Small intestine (tissue), 7 donors: ENCODE measurements around the gene LYPLAL1. TPM values are rescaled to one million over a fixed set of nuclear protein-coding genes. Genes with fewer than 3 reads are reported as not detected.

Source experiments
- DNase-seq, 2 donors: peaks; one replicate each; pipeline versions ENCODE4 v3.0.0 to v3.0.0-alpha.2; 2013
- FAIRE-seq: peaks from 2 replicates; lab custom pipeline; 2012; peaks lifted over from hg19 to GRCh38; lab: Jason Lieb, UNC
- H3K27ac ChIP-seq, 3 donors: one replicate each; pipeline ENCODE4 v1.5.1; 2013; ENCODE audit warnings: low read length in 2 of 3, mild to moderate bottlenecking in 2 of 3, control low read depth in 1 of 3, inconsistent platforms in 1 of 3, low read depth in 1 of 3, moderate library complexity in 1 of 3
- H3K27me3 ChIP-seq, 3 donors: one replicate each; pipeline ENCODE4 v1.6.1; 2013; ENCODE audit warnings: low read length in 3 of 3, inconsistent platforms in 1 of 3; ENCODE audit not compliant: control insufficient read depth in 3 of 3, insufficient read depth in 3 of 3
- H3K36me3 ChIP-seq, 3 donors: one replicate each; pipeline ENCODE4 v1.6.1; 2013; ENCODE audit warnings: low read length in 3 of 3, inconsistent platforms in 1 of 3, low read depth in 1 of 3, mild to moderate bottlenecking in 1 of 3, moderate library complexity in 1 of 3; ENCODE audit not compliant: control insufficient read depth in 3 of 3, insufficient read depth in 2 of 3
- H3K4me1 ChIP-seq, 3 donors: one replicate each; pipeline ENCODE4 v1.6.1; 2013; ENCODE audit warnings: low read length in 2 of 3, inconsistent platforms in 1 of 3, low read depth in 1 of 3, mild to moderate bottlenecking in 1 of 3, moderate library complexity in 1 of 3; ENCODE audit not compliant: control insufficient read depth in 3 of 3, insufficient read depth in 2 of 3
- H3K4me3 ChIP-seq, 3 donors: one replicate each; pipeline ENCODE4 v1.5.1; 2013; ENCODE audit warnings: low read length in 3 of 3, control low read depth in 1 of 3, inconsistent platforms in 1 of 3, low read depth in 1 of 3, mild to moderate bottlenecking in 1 of 3, moderate library complexity in 1 of 3
- H3K9me3 ChIP-seq, 2 donors: one replicate each; pipeline ENCODE4 v1.6.1; 2013; ENCODE audit warnings: low read depth in 1 of 2, low read length in 1 of 2; ENCODE audit not compliant: control insufficient read depth in 2 of 2, insufficient read depth in 1 of 2
- WGBS, 3 donors: extraction: QIAGEN DNeasy Blood & Tissue Kit; methylation state at CpG; one replicate each; pipeline ENCODE4 v1.1.7; 2013; 5-methylcytosine and 5-hydroxymethylcytosine counted together
- polyA plus RNA-seq, 4 donors: library from polyadenylated mRNA; stranded (reverse) in 3 of 4; unstranded in 1 of 4; fragments of 200-250 nt in 3 of 4; fragments of 120-200 nt in 1 of 4; gene quantifications; one replicate each; pipeline versions ENCODE4 v1.2.1 to v1.2.3, GENCODE V29; 2013
- donor health status: healthy with polysubstance abuse.
- donor health status: control.
- donor health status: control.
- donor health status: Bipolar disorder and iron deficiency.
- donor health status: healthy.

LYPLAL1 gene
- polyA plus RNA-seq, 4 donors, result 16.2 to 36.9 (median 28.3) TPM

- no peak overlapping the region for H3K4me3 ChIP-seq
- no peaks in the 10 kb centered on the region for H3K9me3 ChIP-seq
- WGBS, 3 donors, result 33 to 42% (median 36%) methylated on average over 2 of the region's 2 CpGs
These were observed 33.3 kb upstream of the LYPLAL1 start for GRCh38 chr1:219140303-219140877.

GRCh38 chr1:219143735-219144134 lies 29.9 kb upstream of the LYPLAL1 start:
- FAIRE-seq (no peak), DNase-seq (no peak)

More at GRCh38 chr1:219140303-219140877, 33.3 kb upstream of the LYPLAL1 start:
- Histone ChIP-seq H3K4me1 (no peaks in the 10 kb centered on the region), H3K27ac (no peak overlapping the region), H3K27me3 (no peaks in the 10 kb centered on the region), H3K36me3 (no peaks in the 10 kb centered on the region)
- DNase-seq, result no peak
- FAIRE-seq, result no peak

GRCh38 chr1:219144658-219145315 lies 28.9 kb upstream of the LYPLAL1 start:
- Histone ChIP-seq H3K36me3 (no peaks in the 10 kb centered on the region), H3K27me3 (peaks cover 0 to 2% (median 0%) of the 10 kb centered on the region in 3 donors), H3K27ac (no peak overlapping the region), H3K4me1 (no peaks in the 10 kb centered on the region), H3K9me3 (no peaks in the 10 kb centered on the region), H3K4me3 (no peak overlapping the region)
- no peak for FAIRE-seq
- DNase-seq, result no peak
- 56 to 72% (median 67%) methylated on average over 2 of the region's 2 CpGs for WGBS, 3 donors

More at GRCh38 chr1:219143735-219144134, 29.9 kb upstream of the LYPLAL1 start:
- 100% methylated on average over 1 of the region's 1 CpG for WGBS, 3 donors
- H3K27me3 ChIP-seq, result peaks cover 0 to 2% (median 0%) of the 10 kb centered on the region in 3 donors
- no peaks in the 10 kb centered on the region for H3K4me1 ChIP-seq
- H3K36me3 ChIP-seq, result no peaks in the 10 kb centered on the region
- no peak overlapping the region for H3K27ac ChIP-seq
- H3K9me3 ChIP-seq, result no peaks in the 10 kb centered on the region
- no peak overlapping the region for H3K4me3 ChIP-seq

GRCh38 chr1:219147571-219148019 lies 26.1 kb upstream of the LYPLAL1 start:
- Histone ChIP-seq H3K27me3 (peaks cover 0 to 2% (median 0%) of the 10 kb centered on the region in 3 donors), H3K9me3 (no peaks in the 10 kb centered on the region), H3K27ac (no peak overlapping the region), H3K36me3 (no peaks in the 10 kb centered on the region), H3K4me3 (no peak overlapping the region), H3K4me1 (no peaks in the 10 kb centered on the region)
- FAIRE-seq, result no peak
- DNase-seq, result no peak
- 86 to 100% (median 91%) methylated on average over 1 of the region's 1 CpG for WGBS, 3 donors

GRCh38 chr1:219149009-219149577 lies 24.6 kb upstream of the LYPLAL1 start:
- Histone ChIP-seq H3K36me3 (no peaks in the 10 kb centered on the region), H3K4me1 (no peaks in the 10 kb centered on the region), H3K9me3 (no peaks in the 10 kb centered on the region), H3K27me3 (peaks cover 0 to 2% (median 0%) of the 10 kb centered on the region in 3 donors), H3K27ac (no peak overlapping the region), H3K4me3 (no peak overlapping the region)
- FAIRE-seq (no peak), DNase-seq (no peak)

DNA sequence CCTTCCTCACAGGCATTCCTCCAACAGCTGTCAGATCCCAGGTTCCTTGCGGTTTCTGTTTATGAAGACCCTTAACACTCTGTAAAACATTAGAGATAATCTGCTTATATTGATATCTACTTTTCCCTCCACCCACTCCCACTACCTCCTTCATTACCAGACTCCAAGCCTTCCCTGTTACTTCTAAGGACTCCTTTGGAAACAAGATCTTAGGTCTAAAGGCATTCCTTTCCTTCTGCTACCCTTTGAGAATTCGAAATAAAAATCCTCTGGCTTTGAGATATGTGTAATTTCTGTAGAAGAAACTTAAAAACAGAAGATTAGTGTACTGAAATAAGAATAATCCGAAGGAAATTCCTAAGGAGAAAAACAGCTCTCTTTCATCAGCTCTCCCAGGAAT lies 23.7 kb upstream of the LYPLAL1 start:
- no peak for DNase-seq

GRCh38 chr1:219150913-219151312 lies 22.8 kb upstream of the LYPLAL1 start:
- WGBS, 3 donors, result 89 to 92% (median 90%) methylated on average over 3 of the region's 3 CpGs
- no peak for FAIRE-seq
- no peaks in the 10 kb centered on the region for H3K4me1 ChIP-seq
- H3K4me3 ChIP-seq, result no peak overlapping the region
- no peaks in the 10 kb centered on the region for H3K27me3 ChIP-seq
- H3K27ac ChIP-seq, result no peak overlapping the region
- DNase-seq, result no peak
- H3K36me3 ChIP-seq, result no peaks in the 10 kb centered on the region
- no peaks in the 10 kb centered on the region for H3K9me3 ChIP-seq

More for the DNA sequence above, 23.7 kb upstream of the LYPLAL1 start:
- H3K9me3 ChIP-seq, result no peaks in the 10 kb centered on the region
- H3K4me1 ChIP-seq, result no peaks in the 10 kb centered on the region
- 58 to 71% (median 61%) methylated on average over 3 of the region's 3 CpGs for WGBS, 3 donors
- no peak for FAIRE-seq
- H3K36me3 ChIP-seq, result no peaks in the 10 kb centered on the region
- peaks cover 0 to 2% (median 0%) of the 10 kb centered on the region in 3 donors for H3K27me3 ChIP-seq
- no peak overlapping the region for H3K27ac ChIP-seq
- H3K4me3 ChIP-seq, result no peak overlapping the region

- H3K27me3 ChIP-seq, result no peaks in the 10 kb centered on the region
- no peak overlapping the region for H3K4me3 ChIP-seq
- no peaks in the 10 kb centered on the region for H3K36me3 ChIP-seq
- no peak for DNase-seq
- WGBS, 3 donors, result 88 to 95% (median 91%) methylated on average over 3 of the region's 3 CpGs
- no peaks in the 10 kb centered on the region for H3K4me1 ChIP-seq
- no peak overlapping the region for H3K27ac ChIP-seq
- no peak for FAIRE-seq
- H3K9me3 ChIP-seq, result no peaks in the 10 kb centered on the region
These were observed 22.2 kb upstream of the LYPLAL1 start for GRCh38 chr1:219151467-219151866.
